T-helper 1 cell treated with Interleukin-12 subunit alpha and Interleukin-12 subunit beta and Interleukin-4 antibody, amounts not matched to agents 30 ng/mL and 1 ng/mL, for 36 hours (primary cell): ENCODE measurements around the gene DDX46. TPM values are rescaled to one million over a fixed set of nuclear protein-coding genes. Genes with fewer than 3 reads are reported as not detected.
"Not testable (repeated sequence)": the region's sequence is repeated elsewhere in the genome, so short reads cannot be mapped to it uniquely, and the experiment has no call there.

Source experiments
- intact Hi-C: fragments of 100-400 bp; cut with micrococcal nuclease; formaldehyde crosslinking; loops from one replicate; pipeline ENCODE4 v1.15.1; 2024
- total RNA-seq: library from RNA; stranded (reverse); gene quantifications from 2 replicates; pipeline ENCODE4 v1.2.3, GENCODE V29; 2022

DDX46 gene
- total RNA-seq, 1 donor from 2014 or later, result 73.9 TPM

GRCh38 chr5:134838361-134838760, 79.8 kb downstream of the DDX46 start:
- intact Hi-C loops, result not testable (repeated sequence)

GRCh38 chr5:134840811-134841210, 82.2 kb downstream of the DDX46 start:
- intact Hi-C loops, result loop anchor here (10.0 kb wide), 1 partner anchor 836 kb away; the partner anchor contains the start of gene VDAC1

GRCh38 chr5:134844252-134844651, 85.7 kb downstream of the DDX46 start:
- intact Hi-C loops, result loop anchor here (2.0 to 10.0 kb wide), 3 partner anchors 195 to 839 kb away; partner anchors contain the start of genes SEC24A, UBE2B and VDAC1

GRCh38 chr5:134845335-134845851, 86.8 kb downstream of the DDX46 start:
- intact Hi-C loops, result loop anchor here (1.0 to 10.0 kb wide), 9 partner anchors 59 to 841 kb away; partner anchors contain the start of genes CAMLG, DDX46, JADE2 and PPP2CA

GRCh38 chr5:134845852-134846640, 87.5 kb downstream of the DDX46 start, which contains the start of gene C5orf24:
Gene C5orf24 (plus strand): TSS chr5:134845968. CDS start chr5:134854901, 8,933 bp downstream.
- intact Hi-C loops, result loop anchor here (1.0 to 10.0 kb wide), 10 partner anchors 28 to 841 kb away; partner anchors contain the start of genes CAMLG, DDX46, JADE2 and PPP2CA

- intact Hi-C loops, result loop anchor here (1.0 to 10.0 kb wide), 3 partner anchors 28 to 842 kb away; partner anchors contain the start of genes JADE2, TXNDC15 and VDAC1
Observed at GRCh38 chr5:134846641-134846960, 88.0 kb downstream of the DDX46 start.

- intact Hi-C loops, result loop anchor here (5.0 to 10.0 kb wide), 2 partner anchors 322 to 845 kb away; partner anchors contain the start of genes JADE2 and VDAC1
Observed at GRCh38 chr5:134849434-134849933, 90.9 kb downstream of the DDX46 start.

- intact Hi-C loops, result no loop called here
Observed at GRCh38 chr5:134851307-134851923, 92.8 kb downstream of the DDX46 start.

GRCh38 chr5:134856465-134856864, 97.9 kb downstream of the DDX46 start:
- intact Hi-C loops, result not testable (repeated sequence)

GRCh38 chr5:134857401-134857800, 98.8 kb downstream of the DDX46 start:
- intact Hi-C loops, result no loop called here

GRCh38 chr5:134864707-134865106, 106.1 kb downstream of the DDX46 start:
- intact Hi-C loops, result no loop called here

- intact Hi-C loops, result loop anchor here (1.0 to 10.0 kb wide), 4 partner anchors 225 to 697 kb away; partner anchors contain the start of genes JADE2, PPP2CA, SEC24A and SKP1
Observed at GRCh38 chr5:134873494-134873893, 114.9 kb downstream of the DDX46 start.

GRCh38 chr5:134873987-134874830, 115.6 kb downstream of the DDX46 start, which contains the start of gene TXNDC15:
Gene TXNDC15 (plus strand): TSS chr5:134874371. CDS start chr5:134874428, 57 bp downstream.
- intact Hi-C loops, result loop anchor here (1.0 to 10.0 kb wide), 11 partner anchors 15 to 697 kb away; partner anchors contain the start of genes CAMLG, CDKL3, DDX46 and JADE2

- intact Hi-C loops, result loop anchor here (1.0 to 10.0 kb wide), 9 partner anchors 16 to 650 kb away; partner anchors contain the start of genes CAMLG, CDKL3, DDX46 and JADE2
Observed at GRCh38 chr5:134874831-134875655, 116.5 kb downstream of the DDX46 start.

- intact Hi-C loops, result loop anchor here (10.0 kb wide), 2 partner anchors 352 to 652 kb away; partner anchors contain the start of genes JADE2 and PPP2CA
Observed at GRCh38 chr5:134877159-134877558, 118.6 kb downstream of the DDX46 start.

- intact Hi-C loops, result loop anchor here (10.0 kb wide), 2 partner anchors 354 to 654 kb away; partner anchors contain the start of genes JADE2 and PPP2CA
Observed at GRCh38 chr5:134878403-134878802, 119.8 kb downstream of the DDX46 start.

GRCh38 chr5:134879456-134879855, 120.9 kb downstream of the DDX46 start:
- intact Hi-C loops, result loop anchor here (10.0 kb wide), 2 partner anchors 355 to 655 kb away; partner anchors contain the start of genes JADE2 and PPP2CA
